IMR-90 (cell line): ENCODE measurements around the gene GABBR2. TPM values are rescaled to one million over a fixed set of nuclear protein-coding genes. Genes with fewer than 3 reads are reported as not detected.

ENCODE experiments used
- ATAC-seq: fragments of 200-7000 bp; cut with Tn5 transposase; 2 replicates; pipeline ENCODE4 v1.9.1; 2020; ENCODE audit warnings: low read depth, mild to moderate bottlenecking, moderate library complexity
- BruUV-seq: library from RNA; stranded (reverse); fragments of 400-500 nt; replicated peaks from 2 replicates; lab custom pipeline; 2021; lab: Mats Ljungman, UMichigan
- CTCF ChIA-PET: fragments of 300-600 bp; formaldehyde crosslinking; extraction: SDS; loops from one replicate; lab custom pipeline; 2021; ENCODE audit warnings: antibody characterized with exemption; lab: Yijun Ruan, JAX
- POLR2A ChIA-PET: fragments of 300-600 bp; sonication (Branson Sonifier 250); formaldehyde crosslinking; loops from one replicate; lab custom pipeline; 2022; ENCODE audit warnings: antibody characterized with exemption; ENCODE audit not compliant: unreplicated experiment; lab: Charles Lee
- DNase-seq: peaks from one replicate; pipeline ENCODE4 v3.0.0; 2013
- H2AFZ ChIP-seq: replicated peaks from 2 replicates; pipeline ENCODE3; 2013; ENCODE audit warnings: low read length, mild to moderate bottlenecking; ENCODE audit not compliant: poor library complexity
- H2AK5ac ChIP-seq: 2 replicates; pipeline ENCODE4 v1.6.1; 2013; ENCODE audit warnings: low read depth, low read length, inconsistent platforms
- H2AK9ac ChIP-seq: replicated peaks from 2 replicates; pipeline ENCODE3; 2013; ENCODE audit warnings: mild to moderate bottlenecking, low read depth, low read length, moderate library complexity; ENCODE audit not compliant: poor library complexity
- H2BK120ac ChIP-seq: 2 replicates; pipeline ENCODE4 v1.6.1; 2013; ENCODE audit warnings: low read depth, low read length, inconsistent platforms
- H2BK15ac ChIP-seq: 3 replicates; pipeline ENCODE4 v1.6.1; 2013; ENCODE audit warnings: low read depth, low read length, inconsistent platforms
- H2BK20ac ChIP-seq: 2 replicates; pipeline ENCODE4 v1.6.1; 2013; ENCODE audit warnings: low read depth, mild to moderate bottlenecking, inconsistent platforms, low read length, moderate library complexity
- H2BK5ac ChIP-seq: 2 replicates; pipeline ENCODE4 v1.6.1; 2013; ENCODE audit warnings: mild to moderate bottlenecking, low read depth, low read length, inconsistent platforms; ENCODE audit not compliant: poor library complexity, severe bottlenecking
- H3K14ac ChIP-seq: replicated peaks from 2 replicates; pipeline ENCODE4 v1.6.1; 2013; ENCODE audit warnings: low read depth, low read length, inconsistent platforms
- H3K18ac ChIP-seq: 2 replicates; pipeline ENCODE4 v1.6.1; 2013; ENCODE audit warnings: low read depth, low read length, control low read depth
- H3K23ac ChIP-seq: 2 replicates; pipeline ENCODE4 v1.6.1; 2013; ENCODE audit warnings: low read depth, low read length, inconsistent platforms
- H3K27ac ChIP-seq: 2 replicates; pipeline ENCODE4 v1.5.1; 2013; ENCODE audit warnings: mild to moderate bottlenecking, control low read depth, low read length; ENCODE audit not compliant: insufficient read depth
- H3K27me3 ChIP-seq: 2 replicates; pipeline ENCODE4 v1.6.1; 2013; ENCODE audit warnings: low read length; ENCODE audit not compliant: control insufficient read depth, insufficient read depth
- H3K36me3 ChIP-seq: 2 replicates; pipeline ENCODE4 v1.6.1; 2013; ENCODE audit warnings: low read length, mixed read lengths; ENCODE audit not compliant: control insufficient read depth, insufficient read depth
- H3K4ac ChIP-seq: 2 replicates; pipeline ENCODE4 v1.6.1; 2013; ENCODE audit warnings: low read depth, low read length, inconsistent platforms
- H3K4me1 ChIP-seq: 2 replicates; pipeline ENCODE4 v1.6.1; 2013; ENCODE audit warnings: low read length, mixed read lengths; ENCODE audit not compliant: control insufficient read depth, insufficient read depth
- H3K4me2 ChIP-seq: 2 replicates; pipeline ENCODE4 v1.6.1; 2013; ENCODE audit warnings: low read depth, mild to moderate bottlenecking, control low read depth, low read length, moderate library complexity
- H3K4me3 ChIP-seq: 2 replicates; pipeline ENCODE4 v1.5.1; 2013; ENCODE audit warnings: low read depth, mild to moderate bottlenecking, control low read depth, low read length, moderate library complexity; ENCODE audit not compliant: insufficient read depth
- H3K56ac ChIP-seq: 2 replicates; pipeline ENCODE4 v1.6.1; 2013; ENCODE audit warnings: low read length, inconsistent platforms; ENCODE audit not compliant: insufficient read depth; ENCODE audit errors: extremely low read depth
- H3K79me1 ChIP-seq, 2 experiments: 2 replicates each; pipeline ENCODE4 v1.6.1; 2013; ENCODE audit warnings: low read length in 2 of 2, inconsistent platforms in 1 of 2, low read depth in 1 of 2
- H3K9ac ChIP-seq: 2 replicates; pipeline ENCODE4 v1.6.1; 2013; ENCODE audit warnings: low read depth, low read length, control low read depth
- H3K9me1 ChIP-seq: 2 replicates; pipeline ENCODE4 v1.6.1; 2013; ENCODE audit warnings: low read length, inconsistent platforms; ENCODE audit not compliant: insufficient read depth
- H3K9me3 ChIP-seq: 2 replicates; pipeline ENCODE4 v1.6.1; 2013; ENCODE audit warnings: low read length; ENCODE audit not compliant: control insufficient read depth, insufficient read depth
- H4K20me1 ChIP-seq: 2 replicates; pipeline ENCODE4 v1.6.1; 2013; ENCODE audit warnings: low read length, inconsistent platforms; ENCODE audit not compliant: insufficient read depth
- H4K5ac ChIP-seq: 2 replicates; pipeline ENCODE4 v1.6.1; 2013; ENCODE audit warnings: mild to moderate bottlenecking, low read depth, low read length, control low read depth
- H4K8ac ChIP-seq, 2 experiments: 2 replicates each; pipeline ENCODE4 v1.6.1; 2013; ENCODE audit warnings: low read depth in 2 of 2, low read length in 2 of 2, control low read depth in 1 of 2, inconsistent platforms in 1 of 2
- H4K91ac ChIP-seq: 2 replicates; pipeline ENCODE4 v1.6.1; 2013; ENCODE audit warnings: low read depth, low read length, inconsistent platforms; ENCODE audit not compliant: insufficient read depth
- CEBPB ChIP-seq: IDR thresholded peaks from 2 replicates; pipeline ENCODE4 v1.6.1; 2012; ENCODE audit warnings: low read depth, low read length, improper control_type of control experiment
- CTCF ChIP-seq: conservative IDR thresholded peaks from 2 replicates; pipeline ENCODE4 v1.5.1; 2012; ENCODE audit warnings: mild to moderate bottlenecking, low read depth, low read length, improper control_type of control experiment
- ELK1 ChIP-seq: fragments of 150-350 bp; IDR thresholded peaks from 2 replicates; pipeline ENCODE4 v1.6.1; 2016; ENCODE audit warnings: low read depth, mild to moderate bottlenecking, low read length, moderate library complexity, borderline replicate concordance
- MAFK ChIP-seq: IDR thresholded peaks from 2 replicates; pipeline ENCODE4 v1.6.1; 2012; ENCODE audit warnings: low read depth, low read length, improper control_type of control experiment
- MAZ ChIP-seq: IDR thresholded peaks from 2 replicates; pipeline ENCODE4 v1.6.1; 2012; ENCODE audit warnings: low read depth, mild to moderate bottlenecking, low read length, improper control_type of control experiment, moderate library complexity, borderline replicate concordance
- MXI1 ChIP-seq: IDR thresholded peaks from 2 replicates; pipeline ENCODE4 v1.6.1; 2012; ENCODE audit warnings: low read depth, mild to moderate bottlenecking, low read length, moderate library complexity, borderline replicate concordance
- NFE2L2 ChIP-seq: fragments of 150-350 bp; IDR thresholded peaks from 2 replicates; pipeline ENCODE4 v1.6.1; 2016; ENCODE audit warnings: low read depth, mild to moderate bottlenecking, low read length
- POLR2A ChIP-seq: IDR thresholded peaks from 2 replicates; pipeline ENCODE4 v1.6.1; 2012; ENCODE audit warnings: mild to moderate bottlenecking, low read depth, low read length
- RCOR1 ChIP-seq: IDR thresholded peaks from 2 replicates; pipeline ENCODE4 v1.6.1; 2012; ENCODE audit warnings: mild to moderate bottlenecking, low read length, improper control_type of control experiment; ENCODE audit not compliant: insufficient replicate concordance
- RFX5 ChIP-seq: IDR thresholded peaks from 2 replicates; pipeline ENCODE4 v1.8.0; 2012; ENCODE audit warnings: low read depth, mild to moderate bottlenecking, low read length, moderate library complexity
- USF2 ChIP-seq: fragments of 150-350 bp; IDR thresholded peaks from 2 replicates; pipeline ENCODE4 v1.6.1; 2017; ENCODE audit warnings: mild to moderate bottlenecking, antibody characterized with exemption, low read length, low read depth
- WGBS, 2 experiments: methylation state at CpG; one replicate each; pipeline versions ENCODE4 v1.1.5 to v1.1.7; 2013; ENCODE audit warnings: missing lambda C conversion rate in 2 of 2; ENCODE audit not compliant: insufficient read length in 1 of 2; ENCODE audit errors: extremely low coverage in 2 of 2; 5-methylcytosine and 5-hydroxymethylcytosine counted together
- dilution Hi-C: fragments of 300-500 bp; cut with HindIII; formaldehyde crosslinking; loops from one replicate; pipeline ENCODE4 v1.14.3; 2018; ENCODE audit warnings: low sequenced_read_pairs; ENCODE audit not compliant: unreplicated experiment
- in situ Hi-C: fragments of 300-500 bp; cut with MboI; formaldehyde crosslinking; loops from 3 replicates; pipeline ENCODE4 v1.14.3; 2019; ENCODE audit warnings: low sequenced_read_pairs, inconsistent platforms, mixed read lengths
- intact Hi-C: fragments of 100-400 bp; cut with micrococcal nuclease; formaldehyde crosslinking; loops from 2 replicates; pipeline ENCODE4 v1.10.0; 2022
- polyA plus RNA-seq, 3 experiments: library from polyadenylated mRNA; depleted of rRNA; stranded (reverse); fragments of >200 nt; gene quantifications; 2 replicates each; pipeline ENCODE4 v1.2.3, GENCODE V29; 2012; ENCODE audit warnings: low replicate concordance in 1 of 3
- total RNA-seq: library from RNA; depleted of rRNA; stranded (reverse); fragments of >200 nt; gene quantifications from 2 replicates; pipeline ENCODE4 v1.2.3, GENCODE V29; 2012

GABBR2 gene
- total and polyA plus RNA-seq, 2 of the 4 experiments (the other 2 are of a cell fraction): 14.2 to 20.3 TPM

- H3K27me3 ChIP-seq: no peaks in the 10 kb centered on the region
- no peaks in the 10 kb centered on the region for H4K20me1 ChIP-seq
- H3K23ac ChIP-seq: no peak overlapping the region
- no peak for TF ChIP-seq RCOR1
- TF ChIP-seq USF2: no peak
- TF ChIP-seq MAFK: no peak
- TF ChIP-seq MAZ: no peak
- no peak for TF ChIP-seq MXI1
- no peak for TF ChIP-seq ELK1
- TF ChIP-seq CEBPB: no peak
- no peak for TF ChIP-seq POLR2A
- no peak for TF ChIP-seq CTCF
- TF ChIP-seq RFX5: no peak
- no peak for TF ChIP-seq NFE2L2
- ATAC-seq (no peak), DNase-seq (no peak)
- BruUV-seq: no TSS peak
- H3K14ac ChIP-seq: no peak overlapping the region
- H3K9me3 ChIP-seq: no peaks in the 10 kb centered on the region
- H3K4me1 ChIP-seq: peaks cover 8% of the 10 kb centered on the region
- no peak overlapping the region for H2AFZ ChIP-seq
- H2AK9ac ChIP-seq: no peak overlapping the region
- no peak overlapping the region for H3K56ac ChIP-seq
- no peak overlapping the region for H2BK120ac ChIP-seq
- intact Hi-C loops: no loop called here
- no peak overlapping the region for H2BK5ac ChIP-seq
- in situ Hi-C loops: no loop called here
- dilution Hi-C loops: no loop called here
- H4K91ac ChIP-seq: no peak overlapping the region
- H3K18ac ChIP-seq: no peak overlapping the region
- no peak overlapping the region for H2AK5ac ChIP-seq
- no CpG with 5 or more reads among the region's 8 CpGs for WGBS, 2 experiments
- H3K79me1 ChIP-seq: peaks cover 4 to 9% of the 10 kb centered on the region in 2 experiments; a peak in 2 of 4 replicates
- H3K4ac ChIP-seq: no peak overlapping the region
- no peak overlapping the region for H3K9ac ChIP-seq
- no peak overlapping the region for H4K8ac ChIP-seq
- POLR2A ChIA-PET: no interaction called here
- no peak overlapping the region for H2BK15ac ChIP-seq
- no peak overlapping the region for H2BK20ac ChIP-seq
- no peak overlapping the region for H4K5ac ChIP-seq
- H3K36me3 ChIP-seq: peaks cover 17% of the 10 kb centered on the region
- no peak overlapping the region for H3K27ac ChIP-seq
- H3K9me1 ChIP-seq: peaks cover 21% of the 10 kb centered on the region
- CTCF ChIA-PET: interaction anchor here (0.6 to 0.7 kb wide), 2 partner anchors 36 to 523 kb away, joined by 3 to 4 read pairs; no protein-coding TSS in a partner anchor
- no peak overlapping the region for H3K4me2 ChIP-seq
- no peak overlapping the region for H3K4me3 ChIP-seq
Measured at GRCh38 chr9:98740226-98740881, 31.6 kb upstream of the GABBR2 start.
